NCI-H82 (cell line): Measurements from ENCODE around the gene LGR4.
"Not testable (repeated sequence)": the region's sequence is repeated elsewhere in the genome, so short reads cannot be mapped to it uniquely, and the experiment has no call there.

ENCODE experiments used
- DNase-seq: peaks from one replicate; lab custom pipeline; 2025; lab: John Stamatoyannopoulos, UW

LGR4 gene, protein sequence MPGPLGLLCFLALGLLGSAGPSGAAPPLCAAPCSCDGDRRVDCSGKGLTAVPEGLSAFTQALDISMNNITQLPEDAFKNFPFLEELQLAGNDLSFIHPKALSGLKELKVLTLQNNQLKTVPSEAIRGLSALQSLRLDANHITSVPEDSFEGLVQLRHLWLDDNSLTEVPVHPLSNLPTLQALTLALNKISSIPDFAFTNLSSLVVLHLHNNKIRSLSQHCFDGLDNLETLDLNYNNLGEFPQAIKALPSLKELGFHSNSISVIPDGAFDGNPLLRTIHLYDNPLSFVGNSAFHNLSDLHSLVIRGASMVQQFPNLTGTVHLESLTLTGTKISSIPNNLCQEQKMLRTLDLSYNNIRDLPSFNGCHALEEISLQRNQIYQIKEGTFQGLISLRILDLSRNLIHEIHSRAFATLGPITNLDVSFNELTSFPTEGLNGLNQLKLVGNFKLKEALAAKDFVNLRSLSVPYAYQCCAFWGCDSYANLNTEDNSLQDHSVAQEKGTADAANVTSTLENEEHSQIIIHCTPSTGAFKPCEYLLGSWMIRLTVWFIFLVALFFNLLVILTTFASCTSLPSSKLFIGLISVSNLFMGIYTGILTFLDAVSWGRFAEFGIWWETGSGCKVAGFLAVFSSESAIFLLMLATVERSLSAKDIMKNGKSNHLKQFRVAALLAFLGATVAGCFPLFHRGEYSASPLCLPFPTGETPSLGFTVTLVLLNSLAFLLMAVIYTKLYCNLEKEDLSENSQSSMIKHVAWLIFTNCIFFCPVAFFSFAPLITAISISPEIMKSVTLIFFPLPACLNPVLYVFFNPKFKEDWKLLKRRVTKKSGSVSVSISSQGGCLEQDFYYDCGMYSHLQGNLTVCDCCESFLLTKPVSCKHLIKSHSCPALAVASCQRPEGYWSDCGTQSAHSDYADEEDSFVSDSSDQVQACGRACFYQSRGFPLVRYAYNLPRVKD

DNA sequence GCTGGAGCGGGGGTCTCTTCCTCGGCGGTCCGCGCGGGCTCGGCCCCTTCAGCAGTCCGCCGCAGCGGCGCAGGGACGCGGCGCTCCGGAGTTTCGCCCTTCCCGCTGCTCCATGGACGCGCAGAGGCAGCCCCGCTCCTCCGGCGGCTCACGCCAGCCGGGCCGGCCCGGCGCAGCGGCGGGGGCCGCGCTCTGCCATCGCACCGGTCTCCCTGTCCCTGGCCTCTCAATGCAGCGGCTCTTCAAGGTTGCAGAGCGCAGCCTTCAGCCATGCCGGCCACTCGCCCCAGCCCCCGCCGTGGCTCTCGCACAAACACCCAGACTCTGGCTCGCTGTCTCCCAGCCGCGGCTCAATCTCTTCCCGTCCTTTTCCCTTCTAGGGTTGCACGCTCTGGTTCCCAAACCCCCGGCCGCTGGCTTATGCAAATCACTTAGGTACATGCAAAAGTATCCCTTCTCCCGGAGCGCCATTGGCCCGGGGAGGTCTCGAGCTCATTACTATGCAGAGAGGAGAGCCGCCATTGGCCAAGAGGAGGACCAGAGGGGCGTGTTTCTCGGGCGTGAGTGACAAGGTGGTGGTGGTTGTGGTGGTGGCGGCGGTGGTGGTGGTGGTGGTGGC lies at the start of gene LGR4:
Gene LGR4 (minus strand): TSS at position 393 of the 619 bp plus-strand sequence. CDS start 488 bp downstream, outside the sequence.
- DNase-seq: peak; percentile 98

DNA sequence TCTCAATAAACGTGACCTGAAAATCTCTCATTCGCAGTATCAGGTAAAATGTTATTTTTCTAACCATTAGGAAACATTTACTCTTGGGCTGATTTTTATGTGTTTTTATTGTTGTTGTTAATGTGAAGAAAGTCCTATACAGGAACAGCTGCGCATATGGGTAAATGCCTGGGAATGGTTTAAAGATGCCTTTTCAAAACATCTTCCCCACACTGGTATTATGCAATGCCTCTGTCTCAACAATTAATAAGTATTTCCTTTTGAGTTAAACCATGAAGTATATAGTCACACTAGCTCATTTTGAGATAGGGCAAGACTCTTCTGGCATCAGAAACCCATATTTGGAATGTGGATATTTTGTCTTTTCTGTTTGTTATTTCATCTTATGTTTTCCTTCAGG lies 47.6 kb upstream of the LGR4 start:
- DNase-seq: no peak

DNA sequence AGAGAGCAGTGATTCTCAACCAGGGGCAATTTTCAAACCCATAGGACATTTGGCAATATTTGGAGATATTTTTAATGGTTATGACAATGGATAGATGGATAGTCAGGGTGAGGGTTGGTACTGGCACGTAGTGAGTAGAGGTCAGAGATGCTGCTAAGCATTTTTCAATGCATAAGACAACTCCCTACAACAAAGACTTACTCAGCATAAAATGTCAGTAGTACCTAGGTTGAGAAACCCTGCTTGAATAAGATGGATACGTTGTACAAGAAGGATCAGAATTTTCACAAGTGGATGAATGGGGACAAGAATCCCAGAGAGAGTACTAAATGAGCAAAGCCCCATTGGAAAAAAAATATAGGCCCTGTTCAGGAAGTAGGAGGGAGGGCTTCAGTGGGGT lies 45.9 kb upstream of the LGR4 start:
- DNase-seq: no peak

DNA sequence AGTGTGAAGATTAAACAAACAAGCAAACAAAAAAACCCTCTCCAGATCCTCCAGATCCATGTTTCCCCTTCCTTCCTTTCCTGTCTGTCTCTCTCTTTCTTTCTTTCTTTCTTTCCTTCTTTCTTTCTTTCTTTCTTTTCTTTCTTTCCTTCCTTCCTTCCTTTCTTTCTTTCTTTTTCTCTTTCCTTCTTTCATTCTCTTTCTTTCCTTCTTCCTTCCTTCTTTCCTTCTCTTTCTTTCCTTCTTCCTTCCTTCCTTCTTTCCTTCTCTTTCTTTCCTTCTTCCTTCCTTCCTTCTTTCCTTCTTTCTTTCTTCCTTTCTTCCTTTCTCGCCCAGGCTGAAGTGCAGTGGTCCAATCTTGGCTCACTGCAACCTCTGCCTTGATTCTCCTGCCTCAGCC lies 44.9 kb upstream of the LGR4 start:
- not testable (repeated sequence) for DNase-seq

DNA sequence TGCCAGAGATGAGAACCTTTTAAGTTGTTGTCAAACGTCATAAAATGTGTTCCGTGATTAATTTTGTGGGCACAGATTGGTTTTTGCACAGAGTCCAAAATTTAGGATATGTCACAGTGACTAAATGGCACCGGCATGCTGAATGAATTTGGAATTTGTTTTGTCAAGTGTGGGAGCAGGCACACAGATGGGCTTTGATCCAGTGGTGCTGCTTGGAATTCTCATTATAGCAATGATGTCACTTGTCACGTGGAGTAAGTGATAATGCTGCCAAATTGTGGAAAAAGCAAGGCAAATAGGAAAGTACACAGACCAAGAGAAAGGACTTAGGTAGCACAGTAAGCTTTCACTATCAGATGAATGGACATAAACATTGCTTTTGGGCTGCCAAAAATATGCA lies 42.0 kb upstream of the LGR4 start:
- DNase-seq: no peak

DNA sequence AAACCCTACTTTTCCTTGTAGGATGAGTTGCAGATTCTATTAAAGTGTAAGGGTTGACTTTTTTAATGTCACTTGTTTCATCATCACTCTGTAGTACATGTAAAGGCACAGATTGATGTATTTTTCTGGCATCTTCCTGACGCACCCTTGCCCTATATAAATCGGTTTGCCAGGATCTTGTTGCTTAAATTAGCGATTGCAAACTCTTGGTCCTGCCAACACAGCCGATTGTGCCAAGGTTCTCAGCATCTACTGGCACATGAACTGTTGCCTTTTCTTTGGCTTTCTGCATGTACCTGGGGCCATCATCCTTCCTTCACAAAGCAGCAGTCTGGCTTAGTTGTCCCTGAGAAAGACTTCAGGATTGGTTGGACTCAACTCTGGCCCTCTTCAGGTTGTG lies 41.5 kb upstream of the LGR4 start:
- DNase-seq: no peak

DNA sequence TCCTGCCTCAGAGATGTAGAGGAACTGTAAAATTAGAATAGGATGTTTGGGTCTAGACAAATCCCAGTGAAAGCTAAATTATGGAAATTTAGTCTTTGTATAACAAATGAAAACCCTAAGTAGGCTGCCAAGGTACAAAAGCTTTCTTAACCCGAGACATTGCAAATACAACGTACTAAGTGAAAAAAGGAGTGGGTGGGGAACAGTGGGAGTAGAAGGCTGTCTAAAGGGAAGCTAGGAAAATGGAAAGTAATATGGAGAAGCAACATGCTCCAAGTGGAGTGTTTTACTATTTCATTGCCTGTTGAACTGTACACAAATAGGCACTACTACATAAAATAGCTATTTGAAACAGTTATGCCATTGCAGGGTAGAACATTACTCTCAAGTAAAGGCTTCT lies 40.8 kb upstream of the LGR4 start:
- DNase-seq: no peak

DNA sequence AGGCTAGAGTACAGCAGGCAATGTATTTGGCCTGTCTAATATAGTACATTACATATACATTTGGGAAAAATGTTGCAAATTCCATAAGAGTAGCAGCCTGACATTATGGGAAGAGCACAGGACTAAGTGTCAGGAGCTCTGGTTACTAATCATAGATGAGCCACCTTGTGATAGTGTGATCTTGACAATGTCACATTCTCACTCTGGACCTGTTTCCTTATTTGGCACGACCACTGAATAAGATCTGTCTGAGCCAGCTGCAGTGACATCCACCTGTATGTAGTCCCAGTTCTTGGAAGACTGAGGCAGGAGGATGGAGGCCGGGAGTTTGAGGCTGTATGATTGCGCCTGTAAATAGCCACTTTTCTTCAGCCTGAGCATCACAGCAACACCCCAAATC lies 39.6 kb upstream of the LGR4 start:
- no peak for DNase-seq

DNA sequence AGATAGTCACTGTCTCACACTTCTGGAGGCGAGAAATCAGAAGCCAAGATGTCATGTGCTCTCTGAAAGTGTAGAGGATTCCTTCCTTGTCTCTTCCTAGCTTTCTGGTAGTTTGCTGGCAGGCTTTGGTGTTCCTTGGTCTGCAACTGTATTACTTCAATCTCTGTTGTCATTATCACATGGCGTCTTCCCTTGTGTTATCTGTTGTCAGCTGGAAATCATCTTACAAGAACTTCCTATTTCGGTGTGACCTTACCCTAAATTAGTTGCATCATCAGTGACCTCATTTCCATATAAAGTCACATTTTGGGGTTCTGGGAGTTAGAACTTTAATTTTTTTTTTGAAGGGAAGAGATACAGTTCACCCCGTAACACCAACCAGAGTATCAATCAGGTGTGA lies 37.3 kb upstream of the LGR4 start:
- DNase-seq: no peak

DNA sequence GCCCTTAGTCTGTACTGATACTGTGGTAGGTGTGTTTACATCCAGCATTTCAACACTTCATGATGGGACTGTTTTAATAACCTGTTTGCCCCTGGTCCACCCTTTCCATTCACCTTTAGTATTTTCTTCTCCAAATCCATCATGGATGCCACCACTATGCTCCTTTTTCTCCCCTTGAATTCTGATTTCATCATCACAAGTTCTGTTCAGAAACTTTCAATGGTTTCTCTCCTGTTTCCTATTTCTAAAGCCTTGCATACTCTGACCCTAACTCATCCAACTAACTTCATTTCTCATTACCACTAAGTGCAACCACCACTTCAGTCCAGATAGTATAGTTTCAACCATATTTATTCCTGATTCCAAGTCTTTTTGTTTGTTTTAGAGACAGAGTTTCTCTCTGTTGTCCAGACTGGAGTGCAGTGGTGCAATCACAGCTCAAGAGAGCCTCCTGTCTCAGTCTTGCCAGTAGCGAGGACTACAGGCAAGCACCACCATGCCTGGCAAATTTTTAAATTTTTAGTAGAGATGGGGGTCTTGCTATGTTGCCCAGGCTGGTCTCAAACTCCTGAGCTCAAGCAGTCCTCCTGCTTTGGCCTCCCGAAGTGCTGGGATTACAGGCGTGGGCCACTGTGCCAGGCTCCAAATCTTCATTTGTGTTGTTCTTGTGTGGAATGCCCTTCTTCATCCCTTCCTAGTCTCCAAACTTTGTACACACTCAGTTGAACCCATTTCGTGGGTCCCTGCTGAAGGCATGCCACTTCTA lies 35.1 kb upstream of the LGR4 start:
- DNase-seq: no peak

DNA sequence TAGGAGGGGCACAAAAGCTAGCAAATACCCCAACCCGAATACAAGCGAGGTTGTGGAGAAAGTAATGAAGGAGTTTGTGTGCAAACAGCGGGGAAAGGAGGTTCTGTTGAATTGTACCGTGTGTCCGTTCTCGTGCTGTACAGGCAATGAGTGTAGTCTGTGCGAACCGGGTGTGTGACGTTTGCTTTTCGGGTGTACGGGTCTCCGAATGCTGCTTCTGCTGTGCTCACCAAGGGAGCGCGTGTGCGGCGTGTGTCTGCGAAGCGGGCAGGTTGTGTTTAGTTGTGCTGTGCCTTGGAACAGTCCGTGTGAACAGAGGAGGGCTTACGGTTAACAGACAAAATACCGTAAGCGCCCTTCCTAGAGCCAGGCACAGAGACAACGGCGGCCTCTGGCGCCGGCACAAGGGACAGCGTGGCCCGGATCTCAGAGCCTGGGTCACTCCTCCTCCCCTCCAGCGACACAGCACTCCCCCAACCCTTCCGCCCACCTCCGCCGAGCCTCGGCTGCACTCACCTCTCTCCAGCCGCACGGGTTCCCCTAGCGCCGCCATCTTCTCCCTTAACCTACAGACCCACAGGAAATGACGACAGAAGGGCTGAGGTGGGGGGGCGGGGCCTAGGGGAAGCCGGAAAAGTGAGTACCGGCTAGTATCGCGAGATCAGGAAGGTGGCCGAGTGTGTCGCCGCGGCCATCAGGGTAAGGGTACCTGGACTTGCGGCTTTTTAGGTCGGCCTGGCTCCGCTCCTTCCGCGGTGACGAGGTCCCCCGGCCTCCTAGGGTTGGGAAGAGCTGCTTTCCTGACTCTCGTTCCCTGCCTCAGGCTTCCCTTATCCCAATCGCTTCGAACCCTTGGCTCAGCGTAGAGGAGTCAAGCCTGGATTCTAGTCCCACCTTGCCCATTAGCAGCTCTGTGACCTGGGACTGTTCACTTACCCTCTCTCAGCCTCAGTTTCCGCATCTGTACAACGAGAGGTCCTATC lies 33.9 kb upstream of the LGR4 start, which contains the start of gene LIN7C:
Gene LIN7C (minus strand): TSS at position 570 of the 983 bp plus-strand sequence. CDS start 17 bp downstream, at position 553.
- DNase-seq: peak; percentile 96

DNA sequence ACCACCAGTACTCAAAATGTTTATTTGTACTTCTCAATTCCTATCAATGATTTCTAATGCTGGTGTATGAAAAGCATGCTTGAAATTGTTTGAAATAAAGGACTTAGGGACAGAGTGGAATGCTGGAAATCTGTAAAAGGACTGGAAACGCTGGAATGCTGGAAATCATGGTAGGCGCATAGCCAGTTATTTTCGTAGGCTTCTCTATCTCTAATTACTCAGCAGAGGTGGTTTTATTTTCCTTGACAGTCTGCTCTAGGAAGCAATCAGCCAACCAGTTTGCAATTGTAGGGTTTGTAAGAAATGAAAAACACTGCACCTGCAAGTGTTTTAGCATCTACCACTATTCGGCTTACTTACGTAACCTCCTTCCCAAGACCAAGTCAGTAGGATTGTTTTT lies 33.2 kb upstream of the LGR4 start:
- no peak for DNase-seq

DNA sequence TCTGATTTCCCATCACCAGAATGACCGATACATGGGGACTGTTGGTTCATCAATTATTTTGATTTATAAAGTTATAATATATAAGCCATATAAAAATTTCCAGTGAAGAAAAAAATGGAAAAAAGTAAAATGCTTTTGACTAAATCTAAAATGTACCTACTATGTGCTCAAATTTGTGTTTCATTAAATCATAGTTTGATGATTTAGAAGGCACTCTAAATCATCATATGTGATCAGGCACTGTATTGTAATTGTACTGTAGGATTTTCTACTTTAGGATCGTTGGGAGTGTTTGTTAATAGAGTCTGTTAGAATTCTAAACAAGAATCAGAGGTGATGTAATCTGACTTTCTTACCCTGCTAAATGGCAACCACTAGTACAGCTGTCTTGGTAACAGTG lies 31.6 kb upstream of the LGR4 start:
- no peak for DNase-seq

DNA sequence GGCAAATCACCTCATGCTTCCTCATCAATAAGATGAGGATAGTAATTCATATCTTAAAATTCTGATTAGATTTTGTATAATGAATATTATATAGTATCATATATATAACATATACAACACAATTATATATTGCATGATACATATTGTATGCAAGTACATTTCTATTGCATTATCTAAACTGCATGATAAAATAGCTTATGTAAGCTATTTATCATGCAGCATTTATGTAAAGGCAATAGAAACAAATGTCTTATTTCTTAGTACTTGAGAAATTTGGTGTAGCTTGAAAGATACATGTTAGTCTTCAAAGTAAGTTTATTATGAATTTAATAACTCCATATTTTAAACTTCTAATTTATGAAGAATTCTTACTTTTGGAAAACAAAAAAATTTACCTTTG lies 28.5 kb upstream of the LGR4 start:
- DNase-seq: no peak

DNA sequence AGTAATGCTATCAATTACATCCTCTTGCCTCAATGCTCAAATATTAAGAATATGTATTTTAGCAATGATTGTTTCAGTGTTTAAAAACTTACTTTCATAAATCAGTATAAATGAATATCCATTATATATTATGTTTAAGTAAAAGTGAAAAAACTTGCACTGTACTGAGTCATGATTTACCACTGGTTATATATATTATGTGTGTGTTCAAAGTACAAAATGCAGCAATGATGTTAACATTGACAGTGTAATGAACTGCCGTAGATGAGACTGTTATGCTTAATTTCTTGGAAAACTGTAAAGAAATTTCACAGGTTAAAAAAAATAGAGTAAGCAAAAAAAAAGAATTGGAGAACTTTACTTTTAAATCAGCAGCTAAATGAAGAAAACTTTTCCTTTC lies 25.3 kb upstream of the LGR4 start:
- DNase-seq: no peak

DNA sequence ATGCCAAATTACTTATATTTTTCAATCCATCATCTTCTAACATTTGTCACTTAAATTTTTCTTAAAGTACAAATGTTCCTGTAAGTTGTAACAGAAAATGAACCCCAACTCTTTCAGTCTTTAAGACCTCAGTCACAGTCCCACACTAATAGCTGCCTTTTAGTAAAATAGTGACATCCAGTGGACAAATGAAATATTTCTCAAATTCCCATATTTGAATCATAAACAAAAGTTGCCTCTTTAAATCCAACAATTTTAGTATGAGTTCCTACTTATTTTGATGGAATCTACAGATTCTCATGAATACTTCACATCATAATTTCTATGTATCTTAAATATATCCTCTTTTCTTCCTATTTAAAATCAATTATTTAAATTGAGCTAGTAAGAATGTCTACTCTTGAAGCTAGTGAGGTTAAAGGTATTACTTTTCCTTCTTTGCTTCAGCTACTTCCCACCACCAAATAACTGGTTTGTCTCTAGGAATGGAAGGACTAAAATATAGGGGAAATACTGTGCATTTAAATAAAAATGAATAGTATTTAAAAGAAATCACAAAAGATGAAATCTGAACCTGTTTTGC lies 24.8 kb upstream of the LGR4 start:
- DNase-seq: peak; percentile 7

DNA sequence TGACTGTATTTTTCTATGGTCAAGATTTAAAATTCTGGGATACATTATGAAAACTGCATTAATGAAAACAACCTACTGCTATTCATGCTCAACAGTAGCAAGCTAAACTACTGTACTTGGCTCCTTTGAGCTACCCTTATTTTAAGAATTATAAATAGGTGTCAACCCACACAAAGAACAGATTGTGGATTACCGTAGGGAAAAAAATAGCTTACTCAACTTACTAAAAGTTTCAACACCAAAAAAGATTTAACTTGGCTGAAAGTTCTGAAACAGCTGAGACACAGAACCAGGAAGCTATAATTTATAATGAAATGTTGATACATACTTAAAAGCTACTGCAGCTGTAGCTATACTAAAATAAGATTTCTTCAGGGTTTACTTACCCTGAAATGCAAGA lies 23.9 kb upstream of the LGR4 start:
- DNase-seq: no peak

DNA sequence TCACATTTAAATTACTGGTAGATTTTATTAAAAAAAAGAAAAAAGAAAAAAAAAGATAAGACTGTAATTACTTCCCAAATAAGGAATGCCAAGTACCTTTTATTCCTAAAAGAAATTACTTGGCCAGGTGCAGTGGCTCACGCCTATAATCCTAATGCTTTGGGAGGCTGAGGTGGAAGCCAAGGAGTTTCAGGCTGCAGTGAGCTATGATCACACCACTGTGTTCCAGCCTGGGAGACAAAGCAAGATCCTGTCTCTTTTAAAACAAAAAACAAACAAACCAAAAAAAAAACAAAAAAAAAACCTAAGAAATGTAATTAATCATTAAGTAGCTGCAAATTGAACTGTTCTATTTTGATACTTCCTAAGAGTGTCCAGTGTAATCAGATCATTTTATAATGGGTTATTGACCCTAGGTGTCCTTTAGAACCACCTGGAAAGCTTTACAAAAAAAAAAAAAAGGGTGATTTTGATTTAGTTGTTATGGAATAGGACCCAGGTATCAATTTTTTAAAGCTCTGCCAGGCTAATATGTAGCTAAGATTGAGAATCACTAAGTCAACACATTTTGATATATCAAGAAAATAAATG lies 23.2 kb upstream of the LGR4 start:
- no peak for DNase-seq

DNA sequence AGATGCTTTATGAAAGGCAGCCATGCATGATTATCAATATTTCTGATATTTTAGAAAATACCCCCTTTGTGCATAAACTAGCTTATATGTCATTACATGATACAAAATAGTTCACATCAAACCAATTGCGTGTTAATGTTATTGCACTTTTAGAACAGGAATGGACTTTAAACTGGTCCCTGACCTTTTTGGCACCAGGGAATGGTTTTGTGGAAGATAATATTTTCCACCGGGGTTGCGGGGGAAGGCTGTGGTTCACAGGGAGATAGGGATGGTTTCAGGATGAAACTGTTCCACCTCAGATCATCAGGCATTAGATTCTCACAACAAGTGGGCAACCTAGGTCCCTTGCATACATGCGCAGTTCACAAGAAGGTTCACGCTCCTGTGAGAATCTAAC lies 16.5 kb upstream of the LGR4 start:
- no peak for DNase-seq

DNA sequence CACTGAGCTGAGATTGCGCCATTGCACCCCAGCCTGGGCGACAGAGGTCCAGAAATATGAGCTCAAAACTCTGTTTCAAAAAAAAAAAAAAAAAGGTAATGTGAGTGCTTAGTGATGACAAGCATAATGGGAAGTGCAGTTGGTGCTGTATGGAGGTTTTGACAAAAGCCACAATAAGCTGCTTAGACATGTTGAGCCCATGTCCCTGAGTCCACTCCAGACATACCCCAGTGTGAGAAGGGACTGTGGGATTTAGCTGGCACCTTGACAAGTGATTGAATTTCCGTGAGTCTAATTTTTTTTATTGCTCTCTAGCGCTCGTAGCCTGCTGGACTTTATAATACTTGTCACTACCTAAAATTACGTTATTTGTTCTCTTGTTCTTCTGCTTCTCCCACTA lies 15.1 kb upstream of the LGR4 start:
- DNase-seq: peak; percentile 71
